ENCODE results near the gene CBX1.
A peak's percentile ranks its signal among the peaks of the same experiment; 100 is the strongest.

The CBX1 gene

GRCh38 chr17:48025040-48025903 is 76.0 kb downstream of the CBX1 start:
- Histone ChIP-seq H3K9me3 (replicated peaks in 1 of 2; ENCODE audit: control insufficient read depth in 2 of 2, insufficient read depth in 1 of 2, low read depth in 1 of 2, low read length in 2 of 2) (no peaks in the 10 kb centered on the region), H2AK5ac (ENCODE audit: low read depth, low read length) (no peak overlapping the region), H3K4me1 (ENCODE audit: control insufficient read depth in 2 of 2, insufficient read depth in 1 of 2, low read depth in 1 of 2, low read length in 2 of 2) (peaks cover 14 to 29% of the 10 kb centered on the region in 2 donors), H3K27ac (replicated peaks; ENCODE audit: low read length) (no peak overlapping the region), H3K4ac (ENCODE audit: low read length) (no peak overlapping the region), H3K9ac (ENCODE audit: low read depth, low read length, poor library complexity) (peak overlapping the region; percentile 80), H3K79me1 (ENCODE audit: low read depth, low read length) (no peaks in the 10 kb centered on the region), H4K8ac (ENCODE audit: low read depth, low read length) (no peak overlapping the region), H2BK12ac (ENCODE audit: low read length) (no peak overlapping the region), H4K91ac (ENCODE audit: low read depth, low read length, poor library complexity) (no peak overlapping the region), H3K27me3 (ENCODE audit: control insufficient read depth in 3 of 3, insufficient read depth in 3 of 3, low read depth in 1 of 3, low read length in 3 of 3) (peaks cover 0 to 15% (median 0%) of the 10 kb centered on the region in 3 experiments), H3K4me2 (ENCODE audit: insufficient read depth, low read length, poor library complexity, severe bottlenecking) (peak overlapping the region; percentile 99), H3K36me3 (replicated peaks in 1 of 2; ENCODE audit: control insufficient read depth in 2 of 2, insufficient read depth in 2 of 2, low read length in 2 of 2) (no peaks in the 10 kb centered on the region), H2AFZ (ENCODE audit: low read length) (peak overlapping the region; percentile 92), H2BK120ac (ENCODE audit: low read depth, low read length) (no peak overlapping the region), H3K18ac (ENCODE audit: low read length) (peak overlapping the region; percentile 73), H2BK5ac (ENCODE audit: low read length) (no peak overlapping the region), H3K4me3 (ENCODE audit: low read length in 2 of 2) (peak overlapping the region; percentile 56 to 70), H3K23ac (ENCODE audit: low read depth, low read length, poor library complexity) (no peak overlapping the region), H2BK15ac (ENCODE audit: low read length) (peak overlapping the region; percentile 57), H3K14ac (ENCODE audit: low read length) (no peak overlapping the region)
- peak; percentile 97 for DNase-seq (ENCODE audit: low spot score)
- WGBS, 2 donors (ENCODE audit: extremely low coverage in 2 of 2, insufficient read length in 2 of 2, insufficient replicate concordance in 1 of 2), result no CpG with 5 or more reads among the region's 56 CpGs

GRCh38 chr17:48024149-48025039 is 76.9 kb downstream of the CBX1 start:
- Histone ChIP-seq H3K9ac (ENCODE audit: low read depth, low read length, poor library complexity) (peak overlapping the region; percentile 80), H3K4me1 (ENCODE audit: control insufficient read depth in 2 of 2, insufficient read depth in 1 of 2, low read depth in 1 of 2, low read length in 2 of 2) (peaks cover 14 to 29% of the 10 kb centered on the region in 2 donors), H4K8ac (ENCODE audit: low read depth, low read length) (no peak overlapping the region), H3K9me3 (replicated peaks in 1 of 2; ENCODE audit: control insufficient read depth in 2 of 2, insufficient read depth in 1 of 2, low read depth in 1 of 2, low read length in 2 of 2) (no peaks in the 10 kb centered on the region), H3K4me3 (ENCODE audit: low read length in 2 of 2) (peak overlapping the region; percentile 33 to 72), H2AK5ac (ENCODE audit: low read depth, low read length) (peak overlapping the region; percentile 71), H2BK12ac (ENCODE audit: low read length) (no peak overlapping the region), H3K23ac (ENCODE audit: low read depth, low read length, poor library complexity) (peak overlapping the region; percentile 6), H3K4me2 (ENCODE audit: insufficient read depth, low read length, poor library complexity, severe bottlenecking) (peak overlapping the region; percentile 99), H4K91ac (ENCODE audit: low read depth, low read length, poor library complexity) (no peak overlapping the region), H3K27ac (replicated peaks; ENCODE audit: low read length) (no peak overlapping the region), H3K14ac (ENCODE audit: low read length) (no peak overlapping the region), H3K18ac (ENCODE audit: low read length) (peak overlapping the region; percentile 93), H3K4ac (ENCODE audit: low read length) (no peak overlapping the region), H2BK15ac (ENCODE audit: low read length) (peak overlapping the region; percentile 63), H3K27me3 (ENCODE audit: control insufficient read depth in 3 of 3, insufficient read depth in 3 of 3, low read depth in 1 of 3, low read length in 3 of 3) (peaks cover 0 to 15% (median 0%) of the 10 kb centered on the region in 3 experiments), H3K79me1 (ENCODE audit: low read depth, low read length) (no peaks in the 10 kb centered on the region), H3K36me3 (replicated peaks in 1 of 2; ENCODE audit: control insufficient read depth in 2 of 2, insufficient read depth in 2 of 2, low read length in 2 of 2) (no peaks in the 10 kb centered on the region), H2AFZ (ENCODE audit: low read length) (peak overlapping the region; percentile 79), H2BK5ac (ENCODE audit: low read length) (peak overlapping the region; percentile 63), H2BK120ac (ENCODE audit: low read depth, low read length) (peak overlapping the region; percentile 69)
- no peak for DNase-seq (ENCODE audit: low spot score)
- WGBS, 2 donors (ENCODE audit: extremely low coverage in 2 of 2, insufficient read length in 2 of 2, insufficient replicate concordance in 1 of 2), result no CpG with 5 or more reads among the region's 54 CpGs

DNA sequence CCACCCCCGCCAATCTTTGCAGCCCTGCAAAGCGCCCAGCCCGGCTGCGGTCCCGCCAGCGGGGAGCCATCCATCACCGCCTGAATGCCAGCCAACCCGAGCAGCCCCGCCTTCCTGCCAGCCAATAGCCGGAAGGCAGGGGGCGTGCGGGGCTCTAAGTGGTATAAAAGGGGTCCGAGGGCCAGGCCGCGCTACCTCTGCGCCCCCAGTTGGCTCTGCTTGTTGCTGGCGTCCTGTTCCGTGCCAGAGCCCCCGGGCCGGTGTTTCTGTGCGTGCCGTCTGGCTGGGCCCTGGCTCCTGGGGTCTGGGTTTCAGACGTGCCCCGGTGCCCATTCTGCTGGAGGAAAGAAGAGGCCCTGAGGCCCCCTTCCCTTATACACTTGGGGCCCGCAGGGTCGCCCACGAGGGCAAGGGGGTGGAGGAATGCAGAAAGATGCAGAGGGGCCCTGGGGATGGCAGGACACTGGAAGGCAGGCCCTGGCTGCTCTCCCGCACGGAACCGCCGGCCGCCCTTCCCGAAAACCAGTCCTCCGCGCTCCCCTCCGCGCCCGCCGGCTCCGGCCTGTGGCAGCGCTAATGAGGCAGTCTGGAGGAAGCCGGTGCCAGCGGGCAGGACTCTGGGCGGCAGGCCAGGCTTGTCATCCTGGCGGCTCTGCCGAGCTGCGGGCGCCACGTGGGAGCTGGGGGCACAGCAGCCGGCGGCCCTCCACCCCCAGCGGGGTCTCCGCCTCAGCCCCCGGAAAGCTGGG is 77.7 kb downstream of the CBX1 start:
- H2BK12ac ChIP-seq (ENCODE audit: low read length), result peak overlapping the region; percentile 52
- H2BK5ac ChIP-seq (ENCODE audit: low read length), result peak overlapping the region; percentile 63
- peaks cover 14 to 29% of the 10 kb centered on the region in 2 donors for H3K4me1 ChIP-seq (ENCODE audit: control insufficient read depth in 2 of 2, insufficient read depth in 1 of 2, low read depth in 1 of 2, low read length in 2 of 2)
- peak overlapping the region; percentile 63 for H2BK15ac ChIP-seq (ENCODE audit: low read length)
- H4K91ac ChIP-seq (ENCODE audit: low read depth, low read length, poor library complexity), result no peak overlapping the region
- peaks cover 0 to 15% (median 0%) of the 10 kb centered on the region in 3 experiments for H3K27me3 ChIP-seq (ENCODE audit: control insufficient read depth in 3 of 3, insufficient read depth in 3 of 3, low read depth in 1 of 3, low read length in 3 of 3)
- H3K4ac ChIP-seq (ENCODE audit: low read length), result no peak overlapping the region
- no peaks in the 10 kb centered on the region for H3K79me1 ChIP-seq (ENCODE audit: low read depth, low read length)
- peak overlapping the region; percentile 50 for H3K27ac ChIP-seq (replicated peaks; ENCODE audit: low read length)
- H3K4me3 ChIP-seq (ENCODE audit: low read length in 2 of 2), result peak overlapping the region; percentile 33 to 72
- H3K14ac ChIP-seq (ENCODE audit: low read length), result no peak overlapping the region
- H3K9me3 ChIP-seq (replicated peaks in 1 of 2; ENCODE audit: control insufficient read depth in 2 of 2, insufficient read depth in 1 of 2, low read depth in 1 of 2, low read length in 2 of 2), result no peaks in the 10 kb centered on the region
- H4K8ac ChIP-seq (ENCODE audit: low read depth, low read length), result no peak overlapping the region
- peak overlapping the region; percentile 6 for H3K23ac ChIP-seq (ENCODE audit: low read depth, low read length, poor library complexity)
- H2AFZ ChIP-seq (ENCODE audit: low read length), result peak overlapping the region; percentile 79
- no peak for DNase-seq (ENCODE audit: low spot score)
- H3K9ac ChIP-seq (ENCODE audit: low read depth, low read length, poor library complexity), result peak overlapping the region; percentile 80
- H2BK120ac ChIP-seq (ENCODE audit: low read depth, low read length), result peak overlapping the region; percentile 69
- H3K36me3 ChIP-seq (replicated peaks in 1 of 2; ENCODE audit: control insufficient read depth in 2 of 2, insufficient read depth in 2 of 2, low read length in 2 of 2), result no peaks in the 10 kb centered on the region
- peak overlapping the region; percentile 99 for H3K4me2 ChIP-seq (ENCODE audit: insufficient read depth, low read length, poor library complexity, severe bottlenecking)
- WGBS, 2 donors (ENCODE audit: extremely low coverage in 2 of 2, insufficient read length in 2 of 2, insufficient replicate concordance in 1 of 2), result no CpG with 5 or more reads among the region's 54 CpGs
- H3K18ac ChIP-seq (ENCODE audit: low read length), result peak overlapping the region; percentile 93
- H2AK5ac ChIP-seq (ENCODE audit: low read depth, low read length), result peak overlapping the region; percentile 71

Data from neuronal stem cell (in vitro differentiated cells).